NCI-H460 (cell line): ENCODE data around the gene AFAP1. TPM values are rescaled to one million over a fixed set of nuclear protein-coding genes. Genes with fewer than 3 reads are reported as not detected.

ENCODE experiments used
- DNase-seq: peaks from one replicate; pipeline ENCODE4 v3.0.0-alpha.2; 2016; ENCODE audit warnings: low read depth; ENCODE audit errors: extremely low read depth
- total RNA-seq: library from RNA; depleted of rRNA; stranded (reverse); fragments of >200 nt; shearing (Covaris generic); gene quantifications from 2 replicates; pipeline ENCODE4 v1.2.3, GENCODE V29; 2014

The AFAP1 gene
- total RNA-seq, 1 experiment from 2014 or later, result 29.8 TPM

GRCh38 chr4:7852568-7853185 is 87.0 kb downstream of the AFAP1 start:
- no peak for DNase-seq

GRCh38 chr4:7850489-7850888 is 89.2 kb downstream of the AFAP1 start:
- no peak for DNase-seq

GRCh38 chr4:7847206-7847605 is 92.5 kb downstream of the AFAP1 start:
- no peak for DNase-seq

GRCh38 chr4:7845493-7846128 is 94.0 kb downstream of the AFAP1 start:
- DNase-seq, result no peak

GRCh38 chr4:7844594-7844991 is 95.1 kb downstream of the AFAP1 start:
- DNase-seq, result no peak

- DNase-seq, result peak; percentile 52
Measured at GRCh38 chr4:7843831-7844593, 95.6 kb downstream of the AFAP1 start.

- peak; percentile 81 for DNase-seq
Measured at GRCh38 chr4:7842384-7843279, 97.0 kb downstream of the AFAP1 start.

GRCh38 chr4:7841894-7842293 is 97.8 kb downstream of the AFAP1 start:
- DNase-seq, result no peak

GRCh38 chr4:7841071-7841470 is 98.6 kb downstream of the AFAP1 start:
- DNase-seq, result no peak

GRCh38 chr4:7839856-7840255 is 99.8 kb downstream of the AFAP1 start:
- DNase-seq, result no peak

- no peak for DNase-seq
Measured at GRCh38 chr4:7838136-7838782, 101.4 kb downstream of the AFAP1 start.

GRCh38 chr4:7837597-7838135 is 102.0 kb downstream of the AFAP1 start:
- no peak for DNase-seq

GRCh38 chr4:7831858-7832730 is 107.6 kb downstream of the AFAP1 start:
- DNase-seq, result no peak

- no peak for DNase-seq
Measured at GRCh38 chr4:7831330-7831729, 108.3 kb downstream of the AFAP1 start.

- no peak for DNase-seq
Measured at GRCh38 chr4:7830747-7831146, 108.9 kb downstream of the AFAP1 start.

- DNase-seq, result no peak
Measured at GRCh38 chr4:7829652-7830580, 109.7 kb downstream of the AFAP1 start.

GRCh38 chr4:7828793-7829301 is 110.8 kb downstream of the AFAP1 start:
- DNase-seq, result no peak
